Measurements from ENCODE around the gene ZNF432.

DNA sequence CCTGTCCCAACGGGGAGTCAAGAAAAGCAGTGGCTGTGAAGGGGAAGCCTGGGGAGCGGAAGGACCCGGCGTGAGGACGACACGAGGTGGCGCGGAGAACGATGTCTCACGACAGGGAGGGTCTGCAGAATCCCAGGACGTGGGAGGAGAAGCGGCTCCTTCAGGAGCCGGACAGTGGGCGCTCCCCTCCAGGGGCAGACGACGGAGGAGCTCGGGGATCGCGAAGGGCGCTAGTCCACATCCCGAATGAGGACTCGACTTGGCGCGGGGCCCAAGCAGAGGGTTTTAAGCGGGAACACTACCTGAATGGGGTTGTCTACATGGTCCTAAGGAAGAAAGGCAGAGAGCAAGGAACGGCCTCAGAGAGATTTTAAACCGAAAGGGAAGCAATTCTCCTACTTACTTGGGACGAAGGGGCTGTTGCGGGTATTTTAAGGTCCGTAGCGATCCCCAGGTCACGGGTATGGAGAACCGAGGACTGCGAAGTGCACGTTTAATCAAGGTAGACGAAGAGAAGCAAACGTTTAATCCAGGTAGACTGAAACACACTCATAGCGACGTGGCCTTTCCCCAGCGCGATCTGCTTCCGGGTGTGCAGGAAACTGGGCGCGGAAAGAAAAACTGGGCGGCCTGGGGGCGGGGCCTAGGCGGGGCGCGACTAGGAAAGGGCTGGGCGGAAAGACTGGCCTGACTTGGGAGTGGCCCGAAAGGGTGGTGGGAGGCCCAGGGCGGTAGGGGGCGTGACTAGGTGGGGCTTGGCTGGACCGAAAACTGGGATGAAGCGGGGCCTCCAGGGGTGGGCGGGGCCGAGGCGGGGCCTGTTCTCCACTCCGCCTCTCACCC is 46.8 kb upstream of the ZNF432 start, which contains the start of gene ZNF841:
- TF ChIP-seq CTCF (IDR thresholded peaks at IDR 0.05; ENCODE audit: low read depth, low read length, poor library complexity, severe bottlenecking) (no peak), EZH2phosphoT487 (IDR thresholded peaks at IDR 0.05; ENCODE audit: borderline replicate concordance, low read length) (no peak)

All from DOHH2 (cell line).